Measurements from ENCODE around the gene MAEL. TPM values are rescaled to one million over a fixed set of nuclear protein-coding genes. Genes with fewer than 3 reads are reported as not detected.
A peak's percentile ranks its signal among the peaks of the same experiment; 100 is the strongest.

The MAEL gene
- total and polyA plus RNA-seq, 4 donors = 0.03 to 0.06 TPM; not detected in 2

GRCh38 chr1:167056529-167057231 lies 67.6 kb downstream of the MAEL start:
- peak in 1 of 3 donors; percentile 11 for DNase-seq
- Histone ChIP-seq H3K9me3 (ENCODE audit: control insufficient read depth in 4 of 4, insufficient read depth in 3 of 4, low read length in 3 of 4) (no peaks in the 10 kb centered on the region), H3K4me3 (no peak overlapping the region), H3K4me1 (ENCODE audit: control insufficient read depth in 5 of 5, insufficient read depth in 5 of 5, low read length in 5 of 5) (peaks cover 0 to 2% (median 0%) of the 10 kb centered on the region in 5 donors), H3K9ac (ENCODE audit: insufficient read depth in 1 of 2, low read length in 2 of 2) (no peak overlapping the region), H3K36me3 (ENCODE audit: control insufficient read depth in 4 of 4, insufficient read depth in 4 of 4, low read length in 4 of 4) (no peaks in the 10 kb centered on the region), H3K27ac (ENCODE audit: low read depth in 1 of 2, low read length in 1 of 2) (no peak overlapping the region), H3K27me3 (ENCODE audit: control insufficient read depth in 3 of 3, insufficient read depth in 3 of 3, low read length in 2 of 3) (no peaks in the 10 kb centered on the region)
- no peak for TF ChIP-seq CTCF (IDR thresholded peaks at IDR 0.05; ENCODE audit: control extremely low read depth, extremely low read depth)
- 58 to 72% methylated on average over 10 of the region's 10 CpGs for WGBS, 2 donors
- ATAC-seq (ENCODE audit: insufficient read depth, low FRiP score) = no peak

- DNase-seq = peak; percentile 37 to 56 (median 55)
- H3K36me3 ChIP-seq (ENCODE audit: control insufficient read depth in 4 of 4, insufficient read depth in 4 of 4, low read length in 4 of 4) = no peaks in the 10 kb centered on the region
- WGBS, 2 donors = 39 to 49% methylated on average over 6 of the region's 6 CpGs
- no peak overlapping the region for H3K27ac ChIP-seq (ENCODE audit: low read depth in 1 of 2, low read length in 1 of 2)
- peaks cover 0 to 2% (median 0%) of the 10 kb centered on the region in 5 donors for H3K4me1 ChIP-seq (ENCODE audit: control insufficient read depth in 5 of 5, insufficient read depth in 5 of 5, low read length in 5 of 5)
- no peak overlapping the region for H3K9ac ChIP-seq (ENCODE audit: insufficient read depth in 1 of 2, low read length in 2 of 2)
- ATAC-seq (ENCODE audit: insufficient read depth, low FRiP score) = no peak
- H3K27me3 ChIP-seq (ENCODE audit: control insufficient read depth in 3 of 3, insufficient read depth in 3 of 3, low read length in 2 of 3) = no peaks in the 10 kb centered on the region
- TF ChIP-seq CTCF (IDR thresholded peaks at IDR 0.05; ENCODE audit: control extremely low read depth, extremely low read depth) = peak; percentile 12
- no peak overlapping the region for H3K4me3 ChIP-seq
- H3K9me3 ChIP-seq (ENCODE audit: control insufficient read depth in 4 of 4, insufficient read depth in 3 of 4, low read length in 3 of 4) = no peaks in the 10 kb centered on the region
These were observed 68.2 kb downstream of the MAEL start for GRCh38 chr1:167057241-167057688.

DNA sequence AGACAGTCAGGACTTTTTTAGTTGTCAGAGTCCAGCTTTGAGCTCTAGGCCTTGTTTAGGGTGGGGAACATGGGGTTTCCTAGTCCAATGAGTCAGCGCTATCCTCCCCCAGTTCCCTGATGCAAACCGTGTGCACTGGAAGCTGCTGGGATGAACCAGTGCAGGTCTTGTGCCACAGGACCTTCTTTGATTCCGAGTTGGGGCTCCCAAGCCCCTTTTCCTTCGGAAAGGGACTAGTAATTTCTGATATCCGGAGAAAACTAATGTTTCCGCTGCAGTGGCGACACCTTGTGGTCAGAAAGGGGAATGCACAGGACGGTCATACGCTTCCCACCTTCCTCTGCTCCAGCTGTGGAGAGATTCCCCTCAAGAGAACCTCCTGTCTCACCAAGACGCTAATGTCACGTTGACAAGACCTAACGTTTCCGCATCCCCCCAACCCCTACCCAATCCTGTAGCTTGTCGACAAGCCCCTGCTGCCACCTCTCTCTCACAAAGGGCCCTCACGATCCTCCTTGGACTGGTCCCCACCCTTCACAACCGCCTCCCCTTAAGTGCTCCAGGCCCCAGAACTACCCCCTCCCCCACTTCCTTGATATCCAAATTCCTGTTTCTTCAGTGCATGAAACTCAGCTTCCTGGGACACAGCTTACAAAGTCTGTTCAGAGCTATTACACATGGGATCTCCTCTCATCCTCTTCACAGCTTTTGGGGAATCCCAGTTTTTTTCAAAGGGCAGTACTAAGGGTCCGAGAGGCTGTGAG lies 70.1 kb downstream of the MAEL start:
- WGBS, 2 donors = 12 to 21% methylated on average over 17 of the region's 17 CpGs
- Histone ChIP-seq H3K27me3 (ENCODE audit: control insufficient read depth in 3 of 3, insufficient read depth in 3 of 3, low read length in 2 of 3) (no peaks in the 10 kb centered on the region), H3K4me3 (no peak overlapping the region), H3K27ac (ENCODE audit: low read depth in 1 of 2, low read length in 1 of 2) (no peak overlapping the region), H3K36me3 (ENCODE audit: control insufficient read depth in 4 of 4, insufficient read depth in 4 of 4, low read length in 4 of 4) (no peaks in the 10 kb centered on the region), H3K9ac (ENCODE audit: insufficient read depth in 1 of 2, low read length in 2 of 2) (no peak overlapping the region), H3K9me3 (ENCODE audit: control insufficient read depth in 4 of 4, insufficient read depth in 3 of 4, low read length in 3 of 4) (no peaks in the 10 kb centered on the region), H3K4me1 (ENCODE audit: control insufficient read depth in 5 of 5, insufficient read depth in 5 of 5, low read length in 5 of 5) (peaks cover 0 to 2% (median 0%) of the 10 kb centered on the region in 5 donors)
- DNase-seq (peak; percentile 71 to 78 (median 76)), ATAC-seq (ENCODE audit: insufficient read depth, low FRiP score) (peak; percentile 87)
- TF ChIP-seq CTCF (IDR thresholded peaks at IDR 0.05; ENCODE audit: control extremely low read depth, extremely low read depth) = peak; percentile 89
